ENCODE data around the gene EVI5. TPM values are rescaled to one million over a fixed set of nuclear protein-coding genes. Genes with fewer than 3 reads are reported as not detected.
"Not testable (repeated sequence)": the region's sequence is repeated elsewhere in the genome, so short reads cannot be mapped to it uniquely, and the experiment has no call there.

Gene EVI5
- total RNA-seq, 1 experiment from 2014 or later, result 31.6 TPM

- no TSS peak for BruUV-seq (replicated peaks)
- TF ChIP-seq, protein P1, sequence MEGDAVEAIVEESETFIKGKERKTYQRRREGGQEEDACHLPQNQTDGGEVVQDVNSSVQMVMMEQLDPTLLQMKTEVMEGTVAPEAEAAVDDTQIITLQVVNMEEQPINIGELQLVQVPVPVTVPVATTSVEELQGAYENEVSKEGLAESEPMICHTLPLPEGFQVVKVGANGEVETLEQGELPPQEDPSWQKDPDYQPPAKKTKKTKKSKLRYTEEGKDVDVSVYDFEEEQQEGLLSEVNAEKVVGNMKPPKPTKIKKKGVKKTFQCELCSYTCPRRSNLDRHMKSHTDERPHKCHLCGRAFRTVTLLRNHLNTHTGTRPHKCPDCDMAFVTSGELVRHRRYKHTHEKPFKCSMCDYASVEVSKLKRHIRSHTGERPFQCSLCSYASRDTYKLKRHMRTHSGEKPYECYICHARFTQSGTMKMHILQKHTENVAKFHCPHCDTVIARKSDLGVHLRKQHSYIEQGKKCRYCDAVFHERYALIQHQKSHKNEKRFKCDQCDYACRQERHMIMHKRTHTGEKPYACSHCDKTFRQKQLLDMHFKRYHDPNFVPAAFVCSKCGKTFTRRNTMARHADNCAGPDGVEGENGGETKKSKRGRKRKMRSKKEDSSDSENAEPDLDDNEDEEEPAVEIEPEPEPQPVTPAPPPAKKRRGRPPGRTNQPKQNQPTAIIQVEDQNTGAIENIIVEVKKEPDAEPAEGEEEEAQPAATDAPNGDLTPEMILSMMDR (conservative IDR thresholded peaks at IDR 0.05; ENCODE audit: low read depth, low read length), result no peak
- TF ChIP-seq EZH2 (IDR thresholded peaks at IDR 0.05; ENCODE audit: borderline replicate concordance, low read depth, low read length, poor library complexity, severe bottlenecking), result no peak
- Histone ChIP-seq H3K27me3 (replicated peaks; ENCODE audit: insufficient read depth, low read depth, low read length, poor library complexity) (no peaks in the 10 kb centered on the region), H3K4me3 (ENCODE audit: low read depth, low read length, poor library complexity, severe bottlenecking) (no peak overlapping the region), H3K4me1 (ENCODE audit: insufficient read depth, low read length, poor library complexity, severe bottlenecking) (peaks cover 3% of the 10 kb centered on the region), H3K27ac (ENCODE audit: low read depth, low read length, poor library complexity, severe bottlenecking) (no peak overlapping the region), H3K9me3 (ENCODE audit: low read depth, low read length, poor library complexity, severe bottlenecking) (no peaks in the 10 kb centered on the region), H3K36me3 (ENCODE audit: insufficient read depth, low read length, poor library complexity, severe bottlenecking) (no peaks in the 10 kb centered on the region)
- intact Hi-C loops (cut with micrococcal nuclease; ENCODE audit: unreplicated experiment), result no loop called here
- POLR2A ChIA-PET (ENCODE audit: low non-redundant PET), result no interaction called here
- no peak for DNase-seq (ENCODE audit: low spot score)
- CTCF ChIA-PET, result no interaction called here
These were observed 54.4 kb downstream of the EVI5 start for GRCh38 chr1:92730476-92730875.

DNA sequence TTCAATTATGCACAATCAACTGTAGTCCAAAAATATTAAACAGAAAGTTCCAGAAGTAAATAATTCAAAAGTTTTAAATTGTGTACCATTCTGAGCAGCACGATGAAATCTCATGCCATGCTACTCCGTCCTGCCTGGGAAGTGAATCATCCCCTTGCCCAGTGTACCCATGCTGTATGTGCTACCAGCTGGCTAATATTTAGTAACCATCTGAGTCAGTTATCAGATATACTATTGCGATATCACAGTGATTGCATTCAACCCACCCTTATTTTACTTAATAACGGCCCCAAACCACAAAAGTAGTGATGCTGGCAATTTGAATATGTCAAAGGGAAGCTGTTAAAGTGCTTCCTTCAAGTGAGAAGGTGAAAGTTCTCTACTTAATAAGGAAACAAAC, 56.2 kb downstream of the EVI5 start:
- ChIA-PET POLR2A (ENCODE audit: low non-redundant PET) (no interaction called here), CTCF (no interaction called here)
- H3K27ac ChIP-seq (ENCODE audit: low read depth, low read length, poor library complexity, severe bottlenecking), result no peak overlapping the region
- intact Hi-C loops (cut with micrococcal nuclease; ENCODE audit: unreplicated experiment), result no loop called here
- H3K4me3 ChIP-seq (ENCODE audit: low read depth, low read length, poor library complexity, severe bottlenecking), result no peak overlapping the region
- no peaks in the 10 kb centered on the region for H3K36me3 ChIP-seq (ENCODE audit: insufficient read depth, low read length, poor library complexity, severe bottlenecking)
- BruUV-seq (replicated peaks), result no TSS peak
- no peaks in the 10 kb centered on the region for H3K9me3 ChIP-seq (ENCODE audit: low read depth, low read length, poor library complexity, severe bottlenecking)
- DNase-seq (ENCODE audit: low spot score), result no peak
- H3K27me3 ChIP-seq (replicated peaks; ENCODE audit: insufficient read depth, low read depth, low read length, poor library complexity), result no peaks in the 10 kb centered on the region
- H3K4me1 ChIP-seq (ENCODE audit: insufficient read depth, low read length, poor library complexity, severe bottlenecking), result peaks cover 3% of the 10 kb centered on the region
- TF ChIP-seq, protein P1 (conservative IDR thresholded peaks at IDR 0.05; ENCODE audit: low read depth, low read length), result no peak
- TF ChIP-seq EZH2 (IDR thresholded peaks at IDR 0.05; ENCODE audit: borderline replicate concordance, low read depth, low read length, poor library complexity, severe bottlenecking), result no peak

DNA sequence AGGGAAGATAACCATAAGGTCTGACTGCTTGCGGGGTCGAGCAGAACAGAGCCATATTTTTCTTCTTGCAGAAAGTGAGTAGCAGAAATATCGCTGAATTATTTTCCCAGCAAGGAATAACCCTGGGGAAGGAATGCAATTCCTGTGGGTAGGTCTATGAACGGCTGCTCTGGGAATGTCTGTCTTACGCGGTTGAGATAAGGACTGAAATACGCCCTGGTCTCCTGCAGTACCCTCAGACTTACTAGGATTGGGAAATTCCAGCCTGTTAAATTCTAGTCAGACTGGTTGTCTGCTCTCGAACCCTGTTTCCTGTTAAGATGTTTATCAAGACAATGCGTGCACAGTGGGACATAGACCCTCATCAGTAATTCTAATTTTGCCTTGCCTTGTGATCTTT, 61.2 kb downstream of the EVI5 start:
- DNase-seq (ENCODE audit: low spot score); H3K36me3 ChIP-seq (ENCODE audit: insufficient read depth, low read length, poor library complexity, severe bottlenecking); H3K27ac ChIP-seq (ENCODE audit: low read depth, low read length, poor library complexity, severe bottlenecking); H3K27me3 ChIP-seq (replicated peaks; ENCODE audit: insufficient read depth, low read depth, low read length, poor library complexity); H3K4me3 ChIP-seq (ENCODE audit: low read depth, low read length, poor library complexity, severe bottlenecking); intact Hi-C loops (cut with micrococcal nuclease; ENCODE audit: unreplicated experiment); POLR2A ChIA-PET (ENCODE audit: low non-redundant PET); BruUV-seq (replicated peaks); H3K4me1 ChIP-seq (ENCODE audit: insufficient read depth, low read length, poor library complexity, severe bottlenecking); H3K9me3 ChIP-seq (ENCODE audit: low read depth, low read length, poor library complexity, severe bottlenecking); CTCF ChIA-PET: not testable (repeated sequence)

DNA sequence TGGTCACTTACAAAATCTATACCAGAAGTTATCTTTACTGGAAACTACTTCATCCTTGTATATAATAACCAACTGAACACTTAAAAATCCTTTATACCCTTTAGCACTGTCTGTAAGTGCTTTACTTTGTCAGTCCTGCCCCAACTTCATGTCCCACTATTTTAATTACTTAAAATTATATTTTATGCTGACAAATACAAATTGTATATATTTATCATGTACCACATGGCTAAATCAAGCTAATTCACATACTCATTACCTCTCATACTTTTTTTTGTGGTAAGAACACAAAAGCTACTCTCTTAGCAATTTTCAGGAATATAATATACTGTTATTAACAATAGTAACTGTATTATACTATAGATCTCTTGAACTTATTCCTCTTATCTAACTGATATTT, 63.0 kb downstream of the EVI5 start:
- BruUV-seq (replicated peaks), result no TSS peak
- TF ChIP-seq, protein P1 (conservative IDR thresholded peaks at IDR 0.05; ENCODE audit: low read depth, low read length), result no peak
- no peak for TF ChIP-seq EZH2 (IDR thresholded peaks at IDR 0.05; ENCODE audit: borderline replicate concordance, low read depth, low read length, poor library complexity, severe bottlenecking)
- H3K4me3 ChIP-seq (ENCODE audit: low read depth, low read length, poor library complexity, severe bottlenecking), result no peak overlapping the region
- no peaks in the 10 kb centered on the region for H3K4me1 ChIP-seq (ENCODE audit: insufficient read depth, low read length, poor library complexity, severe bottlenecking)
- no peak overlapping the region for H3K27ac ChIP-seq (ENCODE audit: low read depth, low read length, poor library complexity, severe bottlenecking)
- intact Hi-C loops (cut with micrococcal nuclease; ENCODE audit: unreplicated experiment), result no loop called here
- CTCF ChIA-PET, result no interaction called here
- H3K9me3 ChIP-seq (ENCODE audit: low read depth, low read length, poor library complexity, severe bottlenecking), result no peaks in the 10 kb centered on the region
- H3K27me3 ChIP-seq (replicated peaks; ENCODE audit: insufficient read depth, low read depth, low read length, poor library complexity), result no peaks in the 10 kb centered on the region
- POLR2A ChIA-PET (ENCODE audit: low non-redundant PET), result no interaction called here
- no peak for DNase-seq (ENCODE audit: low spot score)
- no peaks in the 10 kb centered on the region for H3K36me3 ChIP-seq (ENCODE audit: insufficient read depth, low read length, poor library complexity, severe bottlenecking)

- H3K27me3 ChIP-seq (replicated peaks; ENCODE audit: insufficient read depth, low read depth, low read length, poor library complexity); H3K4me3 ChIP-seq (ENCODE audit: low read depth, low read length, poor library complexity, severe bottlenecking); H3K9me3 ChIP-seq (ENCODE audit: low read depth, low read length, poor library complexity, severe bottlenecking); H3K4me1 ChIP-seq (ENCODE audit: insufficient read depth, low read length, poor library complexity, severe bottlenecking); POLR2A ChIA-PET (ENCODE audit: low non-redundant PET); BruUV-seq (replicated peaks); intact Hi-C loops (cut with micrococcal nuclease; ENCODE audit: unreplicated experiment); DNase-seq (ENCODE audit: low spot score); H3K27ac ChIP-seq (ENCODE audit: low read depth, low read length, poor library complexity, severe bottlenecking); H3K36me3 ChIP-seq (ENCODE audit: insufficient read depth, low read length, poor library complexity, severe bottlenecking); CTCF ChIA-PET: not testable (repeated sequence)
These were observed 63.8 kb downstream of the EVI5 start for GRCh38 chr1:92721157-92721556.
